Measurements from ENCODE around the gene ZYX.

DNA sequence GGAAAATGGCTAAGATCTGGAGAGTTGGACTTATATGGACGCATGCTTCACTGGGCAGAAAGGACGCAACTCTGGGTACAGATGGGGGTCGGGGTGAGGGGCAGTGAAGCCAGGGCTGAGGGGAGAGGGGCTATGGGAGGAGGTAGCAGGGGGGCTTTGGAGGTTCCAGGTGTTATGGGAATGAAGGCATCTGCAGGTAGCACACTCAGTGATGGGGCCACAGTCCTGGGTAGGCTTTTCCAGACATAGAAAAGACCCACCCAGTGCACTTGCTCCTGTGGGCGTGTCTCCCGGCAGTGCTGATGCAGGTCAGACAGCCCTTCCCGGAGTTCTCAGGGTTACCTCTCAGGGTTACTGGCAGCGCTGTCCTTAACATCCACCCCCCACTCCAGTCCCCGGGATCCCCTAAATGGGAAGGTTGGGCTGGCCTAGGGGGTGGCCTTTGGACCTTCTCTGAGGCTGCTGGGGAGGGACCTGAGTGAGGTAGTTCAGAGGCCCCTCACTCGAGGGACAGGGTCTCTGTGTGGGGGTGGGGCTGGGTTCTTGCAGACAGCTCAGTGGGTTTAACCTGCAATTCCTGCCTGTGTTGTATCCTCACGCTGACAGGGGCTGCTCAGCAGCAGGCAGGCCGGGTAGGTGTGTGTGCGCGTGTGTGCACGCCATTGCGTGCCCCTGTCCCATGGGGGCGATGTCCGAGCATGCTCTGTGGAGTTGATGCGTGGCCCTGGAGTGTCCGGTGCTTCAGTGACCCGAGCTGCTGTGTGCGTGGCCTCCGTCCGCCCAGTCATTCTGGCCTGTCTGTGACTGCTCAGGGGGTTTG, 6.2 kb downstream of the ZYX start:
- TF ChIP-seq, protein P1, sequence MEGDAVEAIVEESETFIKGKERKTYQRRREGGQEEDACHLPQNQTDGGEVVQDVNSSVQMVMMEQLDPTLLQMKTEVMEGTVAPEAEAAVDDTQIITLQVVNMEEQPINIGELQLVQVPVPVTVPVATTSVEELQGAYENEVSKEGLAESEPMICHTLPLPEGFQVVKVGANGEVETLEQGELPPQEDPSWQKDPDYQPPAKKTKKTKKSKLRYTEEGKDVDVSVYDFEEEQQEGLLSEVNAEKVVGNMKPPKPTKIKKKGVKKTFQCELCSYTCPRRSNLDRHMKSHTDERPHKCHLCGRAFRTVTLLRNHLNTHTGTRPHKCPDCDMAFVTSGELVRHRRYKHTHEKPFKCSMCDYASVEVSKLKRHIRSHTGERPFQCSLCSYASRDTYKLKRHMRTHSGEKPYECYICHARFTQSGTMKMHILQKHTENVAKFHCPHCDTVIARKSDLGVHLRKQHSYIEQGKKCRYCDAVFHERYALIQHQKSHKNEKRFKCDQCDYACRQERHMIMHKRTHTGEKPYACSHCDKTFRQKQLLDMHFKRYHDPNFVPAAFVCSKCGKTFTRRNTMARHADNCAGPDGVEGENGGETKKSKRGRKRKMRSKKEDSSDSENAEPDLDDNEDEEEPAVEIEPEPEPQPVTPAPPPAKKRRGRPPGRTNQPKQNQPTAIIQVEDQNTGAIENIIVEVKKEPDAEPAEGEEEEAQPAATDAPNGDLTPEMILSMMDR (IDR thresholded peaks at IDR 0.05), result no peak
- TF ChIP-seq POLR2A (IDR thresholded peaks at IDR 0.05), result no peak
- TF ChIP-seq EP300 (IDR thresholded peaks at IDR 0.05), result no peak
